HepG2 (cell line): ENCODE results near the gene DHX29. TPM values are rescaled to one million over a fixed set of nuclear protein-coding genes. Genes with fewer than 3 reads are reported as not detected.

Source experiments
- CBFB ChIP-seq: sonication (generic); formaldehyde crosslinking; IDR thresholded peaks from 2 replicates; pipeline ENCODE4 v1.4.0; 2020; ENCODE audit warnings: missing genetic modification reagents
- GATAD2A ChIP-seq: IDR thresholded peaks from 2 replicates; pipeline ENCODE4 v1.6.1; 2016
- HDAC2 ChIP-seq: sonication (generic); formaldehyde crosslinking; IDR thresholded peaks from 2 replicates; pipeline ENCODE4 v1.4.0; 2020; ENCODE audit warnings: missing genetic modification reagents
- KDM5A ChIP-seq: fragments of 200-600 bp; sonication (generic); IDR thresholded peaks from 2 replicates; pipeline ENCODE4 v1.7.0; 2018; ENCODE audit warnings: antibody characterized with exemption, mild to moderate bottlenecking, low read length, borderline replicate concordance
- MAFG ChIP-seq: sonication (generic); formaldehyde crosslinking; IDR thresholded peaks from 2 replicates; pipeline ENCODE4 v1.5.1; 2020; ENCODE audit warnings: mild to moderate bottlenecking, missing genetic modification reagents
- NBN ChIP-seq: fragments of 450-650 bp; conservative IDR thresholded peaks from 2 replicates; pipeline ENCODE4 v1.6.1; 2017
- PPARG ChIP-seq: conservative IDR thresholded peaks from 2 replicates; pipeline ENCODE4 v1.6.1; 2016; ENCODE audit warnings: missing biosample characterization, missing genetic modification reagents
- RBAK ChIP-seq: sonication (generic); formaldehyde crosslinking; IDR thresholded peaks from 2 replicates; pipeline ENCODE4 v1.5.1; 2020; ENCODE audit warnings: mild to moderate bottlenecking, missing genetic modification reagents
- RFX3 ChIP-seq: IDR thresholded peaks from 2 replicates; pipeline ENCODE4 v1.6.1; 2016; ENCODE audit warnings: missing biosample characterization, missing genetic modification reagents
- RFXAP ChIP-seq: sonication (generic); formaldehyde crosslinking; IDR thresholded peaks from 2 replicates; pipeline ENCODE4 v1.4.0; 2020; ENCODE audit warnings: missing genetic modification reagents, borderline replicate concordance
- SAP130 ChIP-seq: IDR thresholded peaks from 2 replicates; pipeline ENCODE4 v1.6.1; 2016; ENCODE audit warnings: low read depth
- SOX13 ChIP-seq, 3 experiments: fragments of 450-650 bp in 1 of 3; sonication (generic) in 1 of 3; formaldehyde crosslinking in 1 of 3; IDR thresholded peaks in 2 of 3; conservative IDR thresholded peaks in 1 of 3; 2 replicates each; pipeline versions ENCODE4 v1.5.0 to v1.6.1; 2016 to 2020; ENCODE audit warnings: antibody characterized with exemption in 1 of 3, mild to moderate bottlenecking in 1 of 3, missing compliant biosample characterization in 1 of 3, missing genetic modification reagents in 1 of 3, moderate library complexity in 1 of 3
- ZNF333 ChIP-seq: sonication (generic); formaldehyde crosslinking; IDR thresholded peaks from 2 replicates; pipeline ENCODE4 v1.4.0; 2020; ENCODE audit warnings: mild to moderate bottlenecking, missing genetic modification reagents, borderline replicate concordance
- ZNF343 ChIP-seq: sonication (generic); formaldehyde crosslinking; IDR thresholded peaks from 2 replicates; pipeline ENCODE4 v1.4.0; 2020; ENCODE audit warnings: mild to moderate bottlenecking, missing genetic modification reagents
- ZNF629 ChIP-seq: sonication (generic); formaldehyde crosslinking; conservative IDR thresholded peaks from 2 replicates; pipeline ENCODE4 v1.5.0; 2020; ENCODE audit warnings: missing genetic modification reagents
- ZNF644 ChIP-seq: IDR thresholded peaks from 2 replicates; pipeline ENCODE4 v1.6.1; 2016; ENCODE audit warnings: low read depth
- polyA plus RNA-seq, 8 experiments: library from polyadenylated mRNA; depleted of rRNA in 3 of 8; stranded (reverse) in 7 of 8; unstranded in 1 of 8; fragments of >200 nt; fragmentation: Illumina TruSeq in 4 of 8; extraction: Trizol in 4 of 8; gene quantifications; 2 replicates each; pipeline versions ENCODE4 v1.2.1 to v1.2.3, GENCODE V29; 2011 to 2016; ENCODE audit warnings: low read depth in 4 of 8, missing spikeins in 1 of 8, mixed read lengths in 1 of 8; ENCODE audit not compliant: insufficient read depth in 1 of 8
- total RNA-seq, 5 experiments: library from RNA; depleted of rRNA; stranded (reverse); fragments of >200 nt; fragmentation: Illumina TruSeq; extraction: Trizol; gene quantifications; 2 replicates each; pipeline ENCODE4 v1.2.3, GENCODE V29; 2016; ENCODE audit warnings: low read depth in 1 of 5
- TF ChIP-seq, protein P1 (sequence below): sonication (generic); formaldehyde crosslinking; IDR thresholded peaks from 2 replicates; pipeline ENCODE4 v1.4.0; 2020; ENCODE audit warnings: mild to moderate bottlenecking, missing genetic modification reagents, borderline replicate concordance
- TF ChIP-seq, protein P2 (sequence below): sonication (generic); formaldehyde crosslinking; IDR thresholded peaks from 2 replicates; pipeline ENCODE4 v1.8.0; 2022; ENCODE audit warnings: mild to moderate bottlenecking, missing genetic modification reagents, moderate library complexity
- TF ChIP-seq, protein P3 (sequence below): sonication (generic); formaldehyde crosslinking; conservative IDR thresholded peaks from 2 replicates; pipeline ENCODE4 v1.4.0; 2020; ENCODE audit warnings: mild to moderate bottlenecking, missing genetic modification reagents, moderate library complexity
- TF ChIP-seq, protein P4 (sequence below): IDR thresholded peaks from 2 replicates; pipeline ENCODE4 v1.6.1; 2016; ENCODE audit warnings: low read depth

DHX29 gene
- total and polyA plus RNA-seq, 2 of the 13 experiments (the other 11 are each of a cell fraction or from before 2014, with no cell fraction given) = 1.9 to 22.0 TPM

DNA sequence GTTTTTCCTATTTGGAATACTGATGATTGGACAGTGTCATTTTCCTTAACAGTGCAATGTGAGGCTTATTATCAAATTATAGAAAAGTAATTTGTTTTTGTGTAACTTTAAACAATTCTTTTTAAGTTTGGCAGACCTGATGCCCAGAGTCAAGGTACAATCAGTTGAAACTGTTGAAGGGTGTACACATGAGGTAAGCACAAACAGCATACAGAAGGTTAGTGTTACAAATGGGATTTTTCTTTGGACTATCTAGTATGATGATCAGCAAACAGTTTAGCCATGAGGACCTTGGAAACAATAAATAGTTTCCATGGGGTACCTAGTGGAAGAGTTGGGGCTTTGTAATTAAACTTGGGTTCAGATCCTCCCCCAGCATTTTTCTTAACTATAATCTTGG, 16.5 kb upstream of the DHX29 start (continued):
- TF ChIP-seq, protein P1, sequence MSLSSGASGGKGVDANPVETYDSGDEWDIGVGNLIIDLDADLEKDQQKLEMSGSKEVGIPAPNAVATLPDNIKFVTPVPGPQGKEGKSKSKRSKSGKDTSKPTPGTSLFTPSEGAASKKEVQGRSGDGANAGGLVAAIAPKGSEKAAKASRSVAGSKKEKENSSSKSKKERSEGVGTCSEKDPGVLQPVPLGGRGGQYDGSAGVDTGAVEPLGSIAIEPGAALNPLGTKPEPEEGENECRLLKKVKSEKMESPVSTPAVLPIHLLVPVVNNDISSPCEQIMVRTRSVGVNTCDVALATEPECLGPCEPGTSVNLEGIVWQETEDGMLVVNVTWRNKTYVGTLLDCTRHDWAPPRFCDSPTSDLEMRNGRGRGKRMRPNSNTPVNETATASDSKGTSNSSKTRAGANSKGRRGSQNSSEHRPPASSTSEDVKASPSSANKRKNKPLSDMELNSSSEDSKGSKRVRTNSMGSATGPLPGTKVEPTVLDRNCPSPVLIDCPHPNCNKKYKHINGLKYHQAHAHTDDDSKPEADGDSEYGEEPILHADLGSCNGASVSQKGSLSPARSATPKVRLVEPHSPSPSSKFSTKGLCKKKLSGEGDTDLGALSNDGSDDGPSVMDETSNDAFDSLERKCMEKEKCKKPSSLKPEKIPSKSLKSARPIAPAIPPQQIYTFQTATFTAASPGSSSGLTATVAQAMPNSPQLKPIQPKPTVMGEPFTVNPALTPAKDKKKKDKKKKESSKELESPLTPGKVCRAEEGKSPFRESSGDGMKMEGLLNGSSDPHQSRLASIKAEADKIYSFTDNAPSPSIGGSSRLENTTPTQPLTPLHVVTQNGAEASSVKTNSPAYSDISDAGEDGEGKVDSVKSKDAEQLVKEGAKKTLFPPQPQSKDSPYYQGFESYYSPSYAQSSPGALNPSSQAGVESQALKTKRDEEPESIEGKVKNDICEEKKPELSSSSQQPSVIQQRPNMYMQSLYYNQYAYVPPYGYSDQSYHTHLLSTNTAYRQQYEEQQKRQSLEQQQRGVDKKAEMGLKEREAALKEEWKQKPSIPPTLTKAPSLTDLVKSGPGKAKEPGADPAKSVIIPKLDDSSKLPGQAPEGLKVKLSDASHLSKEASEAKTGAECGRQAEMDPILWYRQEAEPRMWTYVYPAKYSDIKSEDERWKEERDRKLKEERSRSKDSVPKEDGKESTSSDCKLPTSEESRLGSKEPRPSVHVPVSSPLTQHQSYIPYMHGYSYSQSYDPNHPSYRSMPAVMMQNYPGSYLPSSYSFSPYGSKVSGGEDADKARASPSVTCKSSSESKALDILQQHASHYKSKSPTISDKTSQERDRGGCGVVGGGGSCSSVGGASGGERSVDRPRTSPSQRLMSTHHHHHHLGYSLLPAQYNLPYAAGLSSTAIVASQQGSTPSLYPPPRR (CRISPR knock-in tag) = no peak
- no peak for TF ChIP-seq HDAC2
- TF ChIP-seq, protein P2, sequence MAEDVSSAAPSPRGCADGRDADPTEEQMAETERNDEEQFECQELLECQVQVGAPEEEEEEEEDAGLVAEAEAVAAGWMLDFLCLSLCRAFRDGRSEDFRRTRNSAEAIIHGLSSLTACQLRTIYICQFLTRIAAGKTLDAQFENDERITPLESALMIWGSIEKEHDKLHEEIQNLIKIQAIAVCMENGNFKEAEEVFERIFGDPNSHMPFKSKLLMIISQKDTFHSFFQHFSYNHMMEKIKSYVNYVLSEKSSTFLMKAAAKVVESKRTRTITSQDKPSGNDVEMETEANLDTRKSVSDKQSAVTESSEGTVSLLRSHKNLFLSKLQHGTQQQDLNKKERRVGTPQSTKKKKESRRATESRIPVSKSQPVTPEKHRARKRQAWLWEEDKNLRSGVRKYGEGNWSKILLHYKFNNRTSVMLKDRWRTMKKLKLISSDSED (CRISPR knock-in tag) = no peak
- no peak for TF ChIP-seq PPARG (CRISPR knock-in tag)
- TF ChIP-seq, protein P3, sequence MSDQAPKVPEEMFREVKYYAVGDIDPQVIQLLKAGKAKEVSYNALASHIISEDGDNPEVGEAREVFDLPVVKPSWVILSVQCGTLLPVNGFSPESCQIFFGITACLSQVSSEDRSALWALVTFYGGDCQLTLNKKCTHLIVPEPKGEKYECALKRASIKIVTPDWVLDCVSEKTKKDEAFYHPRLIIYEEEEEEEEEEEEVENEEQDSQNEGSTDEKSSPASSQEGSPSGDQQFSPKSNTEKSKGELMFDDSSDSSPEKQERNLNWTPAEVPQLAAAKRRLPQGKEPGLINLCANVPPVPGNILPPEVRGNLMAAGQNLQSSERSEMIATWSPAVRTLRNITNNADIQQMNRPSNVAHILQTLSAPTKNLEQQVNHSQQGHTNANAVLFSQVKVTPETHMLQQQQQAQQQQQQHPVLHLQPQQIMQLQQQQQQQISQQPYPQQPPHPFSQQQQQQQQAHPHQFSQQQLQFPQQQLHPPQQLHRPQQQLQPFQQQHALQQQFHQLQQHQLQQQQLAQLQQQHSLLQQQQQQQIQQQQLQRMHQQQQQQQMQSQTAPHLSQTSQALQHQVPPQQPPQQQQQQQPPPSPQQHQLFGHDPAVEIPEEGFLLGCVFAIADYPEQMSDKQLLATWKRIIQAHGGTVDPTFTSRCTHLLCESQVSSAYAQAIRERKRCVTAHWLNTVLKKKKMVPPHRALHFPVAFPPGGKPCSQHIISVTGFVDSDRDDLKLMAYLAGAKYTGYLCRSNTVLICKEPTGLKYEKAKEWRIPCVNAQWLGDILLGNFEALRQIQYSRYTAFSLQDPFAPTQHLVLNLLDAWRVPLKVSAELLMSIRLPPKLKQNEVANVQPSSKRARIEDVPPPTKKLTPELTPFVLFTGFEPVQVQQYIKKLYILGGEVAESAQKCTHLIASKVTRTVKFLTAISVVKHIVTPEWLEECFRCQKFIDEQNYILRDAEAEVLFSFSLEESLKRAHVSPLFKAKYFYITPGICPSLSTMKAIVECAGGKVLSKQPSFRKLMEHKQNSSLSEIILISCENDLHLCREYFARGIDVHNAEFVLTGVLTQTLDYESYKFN = peak; percentile 40; the same call in 1 of the 2 replicates
- no peak for TF ChIP-seq ZNF333
- no peak for TF ChIP-seq RFXAP (CRISPR knock-in tag)
- TF ChIP-seq, protein P4, sequence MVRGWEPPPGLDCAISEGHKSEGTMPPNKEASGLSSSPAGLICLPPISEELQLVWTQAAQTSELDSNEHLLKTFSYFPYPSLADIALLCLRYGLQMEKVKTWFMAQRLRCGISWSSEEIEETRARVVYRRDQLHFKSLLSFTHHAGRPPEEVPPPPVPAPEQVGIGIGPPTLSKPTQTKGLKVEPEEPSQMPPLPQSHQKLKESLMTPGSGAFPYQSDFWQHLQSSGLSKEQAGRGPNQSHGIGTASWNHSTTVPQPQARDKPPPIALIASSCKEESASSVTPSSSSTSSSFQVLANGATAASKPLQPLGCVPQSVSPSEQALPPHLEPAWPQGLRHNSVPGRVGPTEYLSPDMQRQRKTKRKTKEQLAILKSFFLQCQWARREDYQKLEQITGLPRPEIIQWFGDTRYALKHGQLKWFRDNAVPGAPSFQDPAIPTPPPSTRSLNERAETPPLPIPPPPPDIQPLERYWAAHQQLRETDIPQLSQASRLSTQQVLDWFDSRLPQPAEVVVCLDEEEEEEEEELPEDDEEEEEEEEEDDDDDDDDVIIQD = 0 out of 2 replicates have a peak, but pooled peaks have one; percentile 47
- no peak for TF ChIP-seq MAFG (CRISPR knock-in tag)
- no peak for TF ChIP-seq NBN
- TF ChIP-seq KDM5A = no peak
- TF ChIP-seq RBAK = no peak
- no peak for TF ChIP-seq RFX3 (CRISPR knock-in tag)
- no peak for TF ChIP-seq ZNF629 (CRISPR knock-in tag)
- no peak for TF ChIP-seq SOX13 (IDR thresholded peaks at IDR 0.05)
- peak in 1 of 2 experiments; percentile 45; a peak in 1 of 4 replicates for TF ChIP-seq SOX13 (CRISPR knock-in tag; conservative IDR thresholded peaks at IDR 0.05 in 1 of 2, IDR thresholded peaks at IDR 0.05 in 1 of 2)
- 0 out of 2 replicates have a peak, but pooled peaks have one; percentile 15 for TF ChIP-seq GATAD2A (CRISPR knock-in tag)
- 0 out of 2 replicates have a peak, but pooled peaks have one; percentile 24 for TF ChIP-seq ZNF644 (CRISPR knock-in tag)
- no peak for TF ChIP-seq ZNF343 (CRISPR knock-in tag)
- TF ChIP-seq CBFB (CRISPR knock-in tag) = no peak
- peak; percentile 38 for TF ChIP-seq SAP130 (CRISPR knock-in tag)
